Measurements from ENCODE around the gene DIO1.

DIO1 gene

GRCh38 chr1:53951697-53952096, 57.7 kb downstream of the DIO1 start:
- DNase-seq (ENCODE audit: low read depth), result no peak
- no peak overlapping the region for H3K4me3 ChIP-seq (ENCODE audit: low read depth, low read length)
- TF ChIP-seq CTCF (IDR thresholded peaks at IDR 0.05; ENCODE audit: insufficient read depth, low read depth, low read length, missing control alignments), result no peak

- DNase-seq (ENCODE audit: low read depth), result no peak
- no peak for TF ChIP-seq CTCF (IDR thresholded peaks at IDR 0.05; ENCODE audit: insufficient read depth, low read depth, low read length, missing control alignments)
- H3K4me3 ChIP-seq (ENCODE audit: low read depth, low read length), result no peak overlapping the region
Observed at GRCh38 chr1:53954128-53954527, 60.1 kb downstream of the DIO1 start.

- DNase-seq (ENCODE audit: low read depth), result no peak
- no peak overlapping the region for H3K4me3 ChIP-seq (ENCODE audit: low read depth, low read length)
- no peak for TF ChIP-seq CTCF (IDR thresholded peaks at IDR 0.05; ENCODE audit: insufficient read depth, low read depth, low read length, missing control alignments)
Observed at GRCh38 chr1:53956308-53957168, 62.6 kb downstream of the DIO1 start.

GRCh38 chr1:53957194-53957818, 63.3 kb downstream of the DIO1 start:
- H3K4me3 ChIP-seq (ENCODE audit: low read depth, low read length), result no peak overlapping the region
- no peak for DNase-seq (ENCODE audit: low read depth)
- TF ChIP-seq CTCF (IDR thresholded peaks at IDR 0.05; ENCODE audit: insufficient read depth, low read depth, low read length, missing control alignments), result no peak

GRCh38 chr1:53959664-53960250, 65.8 kb downstream of the DIO1 start:
- peak; percentile 46 for DNase-seq (ENCODE audit: low read depth)
- TF ChIP-seq CTCF (IDR thresholded peaks at IDR 0.05; ENCODE audit: insufficient read depth, low read depth, low read length, missing control alignments), result peak; percentile 46
- no peak overlapping the region for H3K4me3 ChIP-seq (ENCODE audit: low read depth, low read length)

Measured in GM12865 (cell line).